ENCODE measurements around the gene ZSCAN10.
"Not testable (repeated sequence)": the region's sequence is repeated elsewhere in the genome, so short reads cannot be mapped to it uniquely, and the experiment has no call there.

ZSCAN10 gene

DNA sequence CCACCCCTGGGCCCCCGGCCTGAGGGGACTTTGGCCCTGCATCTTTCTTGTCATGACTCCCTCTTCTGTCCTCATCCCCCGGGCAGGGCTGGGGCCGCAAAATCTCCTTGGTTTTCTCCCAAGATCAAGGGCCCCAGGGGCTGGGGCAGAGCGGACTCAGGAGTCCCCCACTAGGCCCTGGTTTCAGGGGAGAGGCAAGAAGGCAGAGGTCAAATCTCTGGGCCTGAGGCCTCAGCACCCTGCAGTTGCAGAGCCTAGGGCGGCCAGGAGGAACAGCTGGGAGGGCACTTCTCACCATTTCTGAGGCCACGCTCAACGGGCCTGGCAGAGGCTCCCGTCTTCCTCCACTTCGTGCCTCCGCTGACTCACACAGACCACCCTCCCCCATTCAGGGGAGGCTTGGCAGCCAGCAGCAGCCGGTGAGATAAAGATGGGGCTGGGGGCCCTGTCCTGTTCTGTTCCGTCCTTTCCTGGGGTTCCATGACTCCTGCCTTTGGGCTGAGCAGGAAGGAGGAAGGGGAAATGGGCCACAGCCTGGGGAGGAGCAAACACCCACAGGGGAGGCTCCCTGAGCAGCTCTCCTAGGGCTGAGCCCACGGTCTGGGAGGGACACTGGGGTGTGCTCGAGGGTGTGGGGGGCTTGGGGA is 12.4 kb downstream of the ZSCAN10 start:
- no peak for DNase-seq (ENCODE audit: low read depth, low spot score)

DNA sequence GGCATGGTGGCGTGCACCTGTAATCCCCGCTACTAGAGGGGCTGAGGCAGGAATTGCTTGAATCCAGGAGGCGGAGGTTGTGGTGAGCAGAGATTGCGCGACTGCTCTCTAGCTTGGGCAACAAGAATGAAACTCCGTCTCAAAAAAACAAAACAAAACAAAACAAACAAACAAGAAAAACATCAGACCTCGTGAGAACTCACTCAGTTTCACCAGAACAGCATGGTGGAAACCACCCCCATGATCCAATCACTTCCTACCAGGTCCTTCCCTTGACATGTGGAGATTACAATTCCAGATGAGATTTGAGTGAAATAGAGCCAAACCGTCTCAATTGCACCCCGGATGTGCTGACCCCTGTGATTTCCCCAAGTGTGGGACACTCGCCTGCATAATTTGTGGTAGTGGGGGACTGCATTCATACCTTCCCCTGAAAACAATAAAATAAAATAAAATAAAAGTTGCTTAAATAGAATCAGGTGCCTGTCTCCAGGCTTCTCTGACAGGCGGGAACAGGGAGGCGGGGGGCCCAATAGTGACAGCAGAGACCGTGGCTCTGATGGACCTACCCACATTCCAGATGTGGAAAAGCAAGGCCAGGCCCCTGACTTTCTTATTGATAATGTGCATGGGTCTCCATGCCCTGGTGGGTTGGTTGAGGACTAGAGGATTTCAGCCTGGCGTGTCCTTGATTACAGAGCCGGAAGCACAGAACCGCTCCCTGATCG is 13.1 kb downstream of the ZSCAN10 start:
- no peak for DNase-seq (ENCODE audit: low read depth, low spot score)

DNA sequence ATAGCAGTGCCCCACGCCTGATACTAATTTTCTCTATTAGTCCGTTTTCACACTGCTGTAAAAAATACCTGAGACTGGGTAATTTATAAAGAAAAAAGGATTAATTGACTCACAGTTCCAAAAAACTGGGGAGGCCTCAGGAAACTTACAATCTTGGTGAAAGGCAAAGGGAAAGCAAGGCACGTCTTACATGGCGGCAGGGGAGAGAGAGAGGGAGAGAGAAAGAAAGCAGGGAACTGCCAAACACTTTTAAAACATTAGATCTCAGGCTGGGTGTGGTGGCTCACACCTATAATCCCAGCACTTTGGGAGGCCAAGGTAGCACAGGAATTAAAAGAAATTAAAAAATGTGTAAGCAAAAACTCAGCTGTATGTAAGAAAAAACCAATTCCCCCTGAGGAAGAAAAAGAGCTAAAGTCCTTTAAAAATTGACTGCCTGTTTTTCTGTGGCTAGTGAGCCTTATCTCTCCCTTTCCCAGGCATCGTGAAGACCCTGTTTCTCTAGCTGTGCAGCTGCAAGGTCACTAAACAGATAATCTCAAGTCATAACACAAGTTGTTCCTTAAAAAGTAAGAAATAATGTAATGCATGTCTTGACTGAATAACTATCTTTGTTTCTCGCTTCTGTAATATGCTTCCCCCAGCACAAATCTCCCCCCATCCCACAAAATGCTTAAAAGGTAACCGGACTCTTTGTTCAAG is 14.0 kb downstream of the ZSCAN10 start:
- DNase-seq (ENCODE audit: low read depth, low spot score), result no peak

DNA sequence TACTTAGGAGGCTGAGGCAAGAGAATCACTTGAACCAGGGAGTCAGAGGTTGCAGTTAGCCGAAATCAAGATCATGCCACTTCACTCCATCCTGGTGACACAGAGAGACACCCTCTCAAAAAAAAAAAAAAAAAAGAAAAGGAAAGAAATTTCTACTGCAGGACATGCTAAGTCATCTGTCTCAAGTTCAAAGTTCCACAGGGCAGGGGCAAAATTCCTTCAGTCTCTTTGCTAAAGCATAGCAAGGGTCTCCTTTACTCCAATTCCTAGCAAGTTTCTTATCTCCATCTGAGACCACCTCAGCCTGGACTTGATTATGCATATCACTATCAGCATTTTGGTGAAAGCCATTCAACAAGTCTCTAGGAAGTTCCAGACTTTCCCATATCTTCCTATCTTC is 14.6 kb downstream of the ZSCAN10 start:
- no peak for DNase-seq (ENCODE audit: low read depth, low spot score)

DNA sequence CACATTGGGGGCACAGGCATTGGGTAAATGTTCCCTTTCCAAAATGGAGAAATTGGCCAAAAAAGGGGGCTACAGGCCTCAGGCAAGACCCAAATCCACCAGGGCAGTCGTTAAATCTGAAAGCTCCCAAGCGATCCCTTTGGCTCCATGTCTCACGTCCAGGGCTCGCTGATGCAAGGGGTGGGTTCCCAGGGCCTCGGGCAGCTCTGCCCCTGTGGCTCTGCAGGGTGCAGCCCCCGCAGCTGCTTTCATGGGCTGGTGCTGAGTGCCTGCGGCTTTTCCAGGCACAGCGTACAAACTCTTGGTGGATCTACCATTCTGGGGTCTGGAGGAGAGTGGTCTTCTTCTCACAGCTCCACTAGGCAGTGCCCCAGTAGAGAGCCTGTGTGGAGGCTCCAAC is 15.7 kb downstream of the ZSCAN10 start:
- DNase-seq (ENCODE audit: low read depth, low spot score), result not testable (repeated sequence)

DNA sequence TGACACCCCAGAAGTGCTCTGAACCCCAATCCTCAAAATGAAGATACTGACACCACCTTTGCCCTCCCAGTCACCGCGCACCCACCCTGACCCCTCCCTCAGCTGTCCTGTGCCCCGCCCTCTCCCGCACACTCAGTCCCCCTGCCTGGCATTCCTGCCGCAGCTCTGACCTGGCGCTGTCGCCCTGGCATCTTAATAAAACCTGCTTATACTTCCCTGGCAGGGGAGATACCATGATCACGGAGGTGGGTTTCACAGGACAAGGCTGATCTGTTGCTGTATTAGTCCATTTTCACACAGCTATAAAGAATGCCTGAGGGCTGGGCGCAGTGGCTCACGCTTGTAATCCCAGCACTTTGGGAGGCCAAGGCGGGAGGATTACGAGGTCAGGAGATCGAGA is 17.1 kb downstream of the ZSCAN10 start:
- not testable (repeated sequence) for DNase-seq (ENCODE audit: low read depth, low spot score)

DNA sequence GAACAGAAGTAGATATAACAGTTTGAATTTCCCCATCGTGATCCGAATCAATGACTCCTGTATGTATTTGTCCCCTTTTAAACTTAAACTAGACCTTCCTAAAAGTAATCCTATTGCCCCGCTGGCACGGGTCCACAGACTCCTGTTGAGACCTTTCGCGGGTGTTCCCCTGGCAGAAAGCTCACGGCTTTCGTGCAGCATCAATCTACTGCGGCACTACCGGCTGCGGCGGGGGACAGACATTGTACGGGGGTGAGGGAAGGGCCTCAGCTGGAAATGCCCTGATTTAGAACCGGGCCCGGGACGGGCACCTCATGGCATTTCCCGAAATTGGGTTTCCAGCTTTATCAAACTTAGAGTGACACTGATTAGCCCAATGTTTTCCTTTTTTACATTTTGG is 19.1 kb downstream of the ZSCAN10 start:
- no peak for DNase-seq (ENCODE audit: low read depth, low spot score)

DNA sequence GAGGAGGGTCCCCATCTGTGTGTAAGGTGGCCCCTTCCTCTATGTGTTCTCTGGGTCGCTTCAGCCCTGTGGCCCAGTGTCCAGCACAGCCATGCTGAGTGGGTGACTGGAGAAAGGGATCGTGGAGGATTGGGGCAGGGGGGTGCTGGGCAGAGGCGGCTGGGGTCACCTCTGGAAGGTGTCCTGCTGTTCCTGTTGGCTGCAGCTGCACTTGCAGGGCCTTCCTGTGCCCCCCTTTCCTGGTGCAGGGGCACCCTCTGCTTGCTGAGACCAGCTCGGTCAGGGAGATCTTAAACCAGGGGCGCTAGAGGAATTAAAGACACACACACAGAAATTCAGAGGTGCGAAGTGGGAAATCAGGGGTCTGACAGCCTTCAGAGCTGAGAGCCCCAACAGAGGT is 22.5 kb downstream of the ZSCAN10 start:
- no peak for DNase-seq (ENCODE audit: low read depth, low spot score)

DNA sequence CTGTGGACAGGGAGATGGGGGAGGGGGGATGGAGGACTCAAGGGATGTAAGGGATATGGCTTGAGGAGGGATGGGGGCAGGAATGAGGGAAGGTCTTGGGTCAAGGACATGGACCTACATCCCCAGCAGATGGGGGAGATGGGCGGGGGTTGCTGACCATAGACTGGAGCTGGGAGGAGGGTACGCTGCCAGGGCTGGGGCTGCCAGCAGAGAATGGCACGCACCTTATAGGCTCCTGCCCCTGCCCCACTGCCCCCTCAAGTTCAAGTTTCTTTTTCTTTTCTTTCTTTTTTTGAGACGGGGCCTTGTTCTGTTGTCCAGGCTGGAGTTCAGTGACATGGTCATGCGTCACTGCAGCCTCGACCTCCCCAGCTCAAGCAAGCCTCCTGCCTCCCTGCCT is 23.1 kb downstream of the ZSCAN10 start:
- DNase-seq (ENCODE audit: low read depth, low spot score), result not testable (repeated sequence)

DNA sequence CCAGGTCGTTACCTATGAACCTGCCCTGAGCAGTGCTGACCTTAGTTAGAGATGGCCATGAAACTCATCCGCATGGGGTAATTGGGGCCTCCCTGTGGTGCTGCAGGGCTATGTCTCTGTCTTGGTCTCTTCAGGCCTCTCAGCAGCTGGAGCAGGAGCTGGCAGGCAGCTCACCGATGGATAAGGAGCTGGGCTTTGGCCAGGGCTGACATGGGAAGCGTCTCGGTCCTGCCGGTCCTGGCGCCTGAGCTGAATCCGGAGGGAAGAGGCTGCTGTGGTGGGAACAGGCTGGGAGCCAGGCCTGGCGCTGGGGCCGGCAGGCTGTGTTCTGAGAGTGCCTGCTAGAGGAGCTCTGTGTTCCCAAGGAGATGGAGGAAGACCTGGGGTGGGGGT is 23.6 kb downstream of the ZSCAN10 start:
- DNase-seq (ENCODE audit: low read depth, low spot score), result no peak

DNA sequence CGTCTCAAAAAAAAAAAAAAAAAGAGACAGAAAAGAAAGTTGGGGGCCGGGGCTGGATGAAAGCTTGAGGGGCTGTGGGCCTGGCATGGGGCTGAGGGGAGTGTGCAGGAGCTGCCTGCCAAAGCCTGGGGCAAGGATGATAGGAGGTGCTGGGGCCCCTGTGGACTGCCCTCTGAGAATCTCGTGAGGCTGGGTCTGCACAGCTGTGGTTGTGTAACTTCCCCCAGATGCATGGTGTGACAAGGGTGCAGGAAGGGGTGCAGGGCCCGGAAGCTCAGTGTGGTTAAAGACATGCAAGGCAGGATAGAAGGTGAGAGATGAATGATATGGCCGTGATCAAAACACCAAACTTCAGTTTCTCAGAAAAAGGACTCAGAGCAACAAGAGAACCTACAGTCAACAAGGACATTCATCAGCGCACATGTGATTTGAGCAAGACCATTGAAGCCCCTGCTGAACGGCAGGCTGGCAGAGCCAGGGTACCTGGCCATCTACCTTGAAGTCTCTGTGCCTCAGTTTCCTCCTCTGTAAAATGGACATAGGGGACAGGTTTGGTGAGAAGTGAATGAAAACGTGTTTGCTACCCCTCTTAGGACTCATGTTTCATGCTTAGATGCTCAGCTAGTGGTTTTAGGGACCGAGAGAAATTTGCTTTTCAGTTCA is 24.1 kb downstream of the ZSCAN10 start:
- peak; percentile 40 for DNase-seq (ENCODE audit: low read depth, low spot score)

DNA sequence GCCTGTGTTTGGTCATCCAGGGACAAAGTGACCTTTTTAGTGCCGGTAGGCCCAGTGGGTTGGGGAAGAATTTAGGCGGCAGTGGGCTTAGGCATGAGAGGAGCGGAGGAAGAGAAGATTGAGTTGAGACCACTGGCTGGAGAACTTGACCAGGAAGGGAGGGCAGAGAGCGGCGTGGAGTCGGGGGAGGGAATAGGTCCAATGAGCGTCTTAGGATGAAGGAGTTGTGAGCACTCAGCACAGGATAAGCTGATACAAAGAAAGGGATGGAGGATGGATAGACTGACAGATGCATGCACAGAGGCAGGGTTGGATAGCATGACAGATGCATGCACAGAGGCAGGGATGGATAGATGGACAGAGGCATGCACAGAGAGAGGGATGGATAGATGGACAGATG is 25.6 kb downstream of the ZSCAN10 start:
- no peak for DNase-seq (ENCODE audit: low read depth, low spot score)

DNA sequence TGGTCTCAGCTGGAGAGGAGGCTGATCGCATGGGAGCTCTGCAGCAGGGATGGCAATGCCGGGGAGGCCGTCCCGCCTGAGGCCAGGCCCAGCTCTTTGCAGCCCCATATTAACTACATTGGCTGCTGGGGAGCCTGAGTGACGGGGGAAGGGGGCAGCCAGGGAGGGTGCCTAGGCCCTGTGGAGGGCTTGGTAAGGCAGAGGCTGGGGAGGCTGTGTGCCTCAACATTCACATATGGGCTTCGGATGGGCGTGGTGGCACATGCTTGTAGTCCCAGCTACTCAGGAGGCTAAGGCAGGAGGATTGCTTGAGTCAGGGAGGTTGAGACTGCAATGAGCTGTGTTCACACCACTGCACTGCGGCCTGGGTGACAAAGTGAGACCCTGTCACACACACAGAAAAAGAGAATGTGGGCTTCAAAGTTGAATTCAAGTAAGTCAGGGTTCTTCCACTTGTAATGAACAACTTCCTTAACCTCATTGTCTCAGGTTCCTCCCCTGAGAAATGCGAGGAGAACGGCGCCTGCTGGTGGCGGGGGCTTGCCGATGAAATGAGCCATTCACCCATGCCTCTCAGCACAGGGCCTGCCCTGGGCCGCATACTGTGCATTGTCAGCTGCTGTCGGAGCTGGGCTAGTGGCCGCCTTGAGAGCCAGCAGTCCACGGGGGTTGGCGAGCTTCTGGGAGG is 26.4 kb downstream of the ZSCAN10 start:
- not testable (repeated sequence) for DNase-seq (ENCODE audit: low read depth, low spot score)

DNA sequence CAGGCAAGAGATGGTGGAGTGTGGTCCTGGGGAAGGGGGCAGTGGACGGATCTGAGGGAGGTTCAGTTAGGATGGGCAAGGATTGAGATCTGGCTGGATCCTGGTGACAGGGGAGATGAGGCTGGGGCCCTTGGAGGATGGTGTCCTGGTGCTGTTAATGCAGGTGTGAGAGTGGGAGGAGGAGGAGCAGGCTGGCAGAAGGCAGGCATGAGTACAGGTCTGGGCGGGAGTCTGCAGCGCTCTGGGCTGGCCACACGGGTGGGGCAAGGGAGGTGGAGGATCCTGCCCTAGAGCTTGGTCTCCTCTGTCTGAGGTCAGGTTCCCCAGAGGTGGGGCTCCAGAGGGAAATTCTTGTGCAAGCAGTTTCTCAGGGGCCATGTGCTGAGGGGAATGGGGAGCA is 26.9 kb downstream of the ZSCAN10 start:
- DNase-seq (ENCODE audit: low read depth, low spot score), result not testable (repeated sequence)

DNA sequence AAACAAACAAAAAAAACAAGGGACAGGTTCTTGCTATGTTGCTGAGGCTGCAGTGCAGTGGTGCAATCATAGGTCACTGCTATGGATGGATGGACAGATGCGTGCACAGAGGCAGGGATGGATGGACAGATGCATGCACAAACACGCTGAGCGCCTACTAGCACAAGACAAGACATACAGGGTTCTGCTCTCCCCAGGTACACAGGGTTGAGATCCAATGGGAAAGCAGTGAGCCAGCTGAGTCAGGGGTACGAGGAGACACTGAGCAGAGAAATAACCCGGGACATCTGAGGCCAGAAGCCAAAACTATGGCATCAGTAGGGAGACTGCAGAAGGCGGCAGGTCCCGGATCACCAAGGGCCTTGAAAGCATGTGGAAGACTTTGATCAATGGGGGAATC is 27.4 kb downstream of the ZSCAN10 start:
- no peak for DNase-seq (ENCODE audit: low read depth, low spot score)

DNA sequence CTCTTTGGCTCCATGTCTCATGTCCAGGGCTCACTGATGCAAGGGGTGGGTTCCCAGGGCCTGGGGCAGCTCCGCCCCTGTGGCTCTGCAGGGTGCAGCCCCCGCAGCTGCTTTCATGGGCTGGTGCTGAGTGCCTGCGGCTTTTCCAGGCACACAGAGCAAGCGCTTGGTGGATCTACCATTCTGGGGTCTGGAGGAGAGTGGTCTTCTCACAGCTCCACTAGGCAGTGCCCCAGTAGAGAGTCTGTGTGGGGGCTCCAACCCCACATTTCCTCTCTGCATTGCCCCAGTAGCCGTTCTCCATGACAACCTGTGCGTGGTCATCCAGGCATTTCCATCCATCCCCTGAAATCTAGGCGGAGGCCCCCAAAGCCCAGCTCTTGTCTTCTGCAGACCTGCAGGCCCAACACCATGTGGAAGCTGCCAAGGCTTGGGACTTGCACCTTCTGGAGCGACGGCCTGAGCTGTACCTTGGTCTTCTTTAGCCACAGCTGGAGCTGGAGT is 28.4 kb downstream of the ZSCAN10 start:
- no peak for DNase-seq (ENCODE audit: low read depth, low spot score)

DNA sequence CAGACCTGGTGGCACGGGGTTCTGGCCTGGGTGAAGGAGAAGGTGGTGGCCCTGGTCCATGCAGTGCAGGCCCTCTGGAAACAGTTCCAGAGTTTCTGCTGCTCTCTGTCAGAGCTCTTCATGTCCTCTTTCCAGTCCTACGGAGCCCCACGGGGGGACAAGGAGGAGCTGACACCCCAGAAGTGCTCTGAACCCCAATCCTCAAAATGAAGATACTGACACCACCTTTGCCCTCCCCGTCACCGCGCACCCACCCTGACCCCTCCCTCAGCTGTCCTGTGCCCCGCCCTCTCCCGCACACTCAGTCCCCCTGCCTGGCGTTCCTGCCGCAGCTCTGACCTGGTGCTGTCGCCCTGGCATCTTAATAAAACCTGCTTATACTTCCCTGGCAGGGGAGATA is 29.9 kb downstream of the ZSCAN10 start:
- DNase-seq (ENCODE audit: low read depth, low spot score), result not testable (repeated sequence)

DNA sequence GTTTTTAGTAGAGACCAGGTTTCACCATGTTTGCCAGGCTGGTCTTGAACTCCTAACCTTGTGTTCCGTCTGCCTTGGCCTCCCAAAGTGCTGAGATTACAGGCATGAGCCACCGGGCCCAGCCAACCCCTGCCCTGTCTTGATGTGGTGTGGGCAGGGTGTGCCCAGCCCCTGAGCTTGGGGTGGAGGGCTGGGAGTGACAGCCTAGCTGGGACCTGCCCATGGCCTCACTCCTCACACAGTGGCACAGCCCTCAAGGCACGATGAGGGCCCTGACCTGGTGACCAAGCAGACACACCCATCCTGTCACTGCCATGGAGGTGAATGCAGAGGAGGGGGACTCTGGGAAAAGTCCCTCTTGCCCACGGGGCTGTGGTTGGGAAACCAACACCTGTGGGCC is 30.6 kb downstream of the ZSCAN10 start:
- DNase-seq (ENCODE audit: low read depth, low spot score), result no peak

DNA sequence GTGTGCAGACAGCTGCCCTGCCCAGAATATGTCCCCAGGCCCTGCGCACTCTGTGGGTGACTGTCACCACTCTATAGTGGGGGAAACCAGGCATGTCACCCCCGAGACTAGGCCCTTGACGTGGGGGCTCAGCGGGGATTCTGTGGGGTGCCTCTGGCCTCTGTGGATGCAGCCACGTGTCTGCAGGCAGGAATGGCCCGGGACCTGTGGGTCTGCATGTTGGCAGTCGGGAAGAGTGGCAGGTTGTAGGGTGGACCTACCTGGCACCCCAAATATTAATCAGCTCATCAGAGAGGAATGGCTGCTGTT is 32.7 kb downstream of the ZSCAN10 start:
- DNase-seq (ENCODE audit: low read depth, low spot score), result no peak

DNA sequence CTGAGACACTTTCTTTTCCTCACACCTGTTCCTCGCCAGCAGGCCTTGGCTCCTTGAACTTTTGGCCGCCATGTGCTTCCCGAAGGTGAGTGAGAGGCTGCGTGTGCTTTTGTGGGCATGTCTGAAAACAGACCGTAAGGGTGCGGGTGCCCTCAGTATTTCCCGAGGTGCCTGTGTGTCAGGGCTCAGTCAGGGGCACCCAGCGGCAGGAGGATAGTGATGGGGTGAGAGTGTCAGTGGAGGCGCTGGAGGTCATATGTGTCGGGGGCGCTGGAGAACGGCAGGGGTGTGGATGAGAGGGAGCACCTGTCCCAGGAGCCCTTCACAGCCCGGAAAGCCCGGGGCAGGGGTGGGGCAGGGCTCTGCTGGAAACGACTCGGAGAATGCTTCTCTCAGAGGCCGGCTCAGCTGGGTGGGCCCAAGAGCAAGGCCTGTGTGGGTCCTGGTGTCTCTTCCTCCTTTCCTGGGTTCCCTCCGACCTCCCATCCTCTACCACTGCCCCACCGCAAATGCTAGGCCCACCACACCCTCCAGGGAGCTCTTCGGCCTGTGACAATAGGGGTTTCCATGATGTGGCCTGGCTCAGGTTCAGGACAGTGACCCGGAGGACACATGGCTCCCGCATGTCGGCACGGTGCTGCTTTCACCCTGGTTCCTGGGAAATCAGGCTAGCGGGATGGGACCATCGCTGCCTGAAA is 33.2 kb downstream of the ZSCAN10 start:
- no peak for DNase-seq (ENCODE audit: low read depth, low spot score)

DNA sequence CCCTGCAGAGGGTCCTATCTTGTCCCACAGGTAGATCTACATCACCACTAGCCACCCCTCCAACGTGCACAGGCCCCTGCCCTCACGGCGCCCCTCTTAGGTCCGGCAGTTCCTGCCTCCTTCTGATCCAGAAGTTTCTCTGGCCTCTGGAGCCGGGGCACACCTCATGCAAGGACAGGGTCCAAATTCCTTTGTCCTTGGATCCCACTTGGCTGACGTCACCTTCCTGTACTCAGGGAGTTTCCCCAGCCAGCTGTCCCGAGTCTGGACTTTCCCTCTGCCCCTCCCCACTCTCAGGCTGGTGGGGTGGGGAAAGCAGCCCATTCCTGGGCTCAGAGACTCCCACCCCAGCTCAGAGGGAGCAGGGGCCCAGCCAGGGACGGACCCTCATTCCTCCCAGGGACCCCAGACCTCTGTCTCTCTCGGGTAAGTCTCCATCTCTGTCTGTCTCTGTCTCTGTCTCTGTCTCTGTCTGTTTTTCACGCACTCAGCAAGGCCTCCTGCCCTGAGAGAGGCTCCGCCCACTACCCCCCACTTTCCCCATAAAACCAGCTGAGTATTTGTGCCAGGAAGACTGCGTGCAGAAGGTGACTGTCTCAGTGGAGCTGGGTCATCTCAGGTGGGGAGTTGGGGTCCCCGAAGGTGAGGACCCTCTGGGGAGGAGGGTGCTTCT is 33.9 kb downstream of the ZSCAN10 start, which contains the start of gene IL32:
IL32 (plus strand) TSS at position 572 of the 673 bp plus-strand sequence. CDS start 172 bp downstream, outside the sequence.
- DNase-seq (ENCODE audit: low read depth, low spot score), result peak; percentile 43
